DND-41 (cell line): ENCODE measurements around the gene HOXA2.

Source experiments
- ATAC-seq: fragments of 200-7000 bp; cut with Tn5 transposase; 3 replicates; pipeline ENCODE4 v1.9.1; 2021; ENCODE audit warnings: low read depth; ENCODE audit not compliant: insufficient read depth
- DNase-seq: peaks from one replicate; pipeline ENCODE4 v3.0.0-alpha.2; 2020
- H2AFZ ChIP-seq: 2 replicates; pipeline ENCODE4 v1.6.0; 2012; ENCODE audit warnings: low read depth, low read length
- H3K27ac ChIP-seq: 2 replicates; pipeline ENCODE4 v1.5.1; 2012; ENCODE audit warnings: low read length, inconsistent platforms
- H3K27me3 ChIP-seq: fragments of 200-600 bp; sonication (generic); 2 replicates; pipeline ENCODE4 v1.6.0; 2012; ENCODE audit warnings: low read length, mild to moderate bottlenecking, inconsistent platforms; ENCODE audit not compliant: insufficient read depth, poor library complexity
- H3K36me3 ChIP-seq: 2 replicates; pipeline ENCODE4 v1.5.1; 2012; ENCODE audit warnings: low read length, inconsistent platforms; ENCODE audit not compliant: insufficient read depth
- H3K4me1 ChIP-seq: 2 replicates; pipeline ENCODE4 v1.5.1; 2012; ENCODE audit warnings: mild to moderate bottlenecking, low read length; ENCODE audit not compliant: insufficient read depth
- H3K4me2 ChIP-seq: 2 replicates; pipeline ENCODE4 v1.6.0; 2012; ENCODE audit warnings: mild to moderate bottlenecking, moderate library complexity, low read length, inconsistent platforms; ENCODE audit not compliant: insufficient read depth
- H3K4me3 ChIP-seq, 2 experiments: fragments of 200-600 bp in 1 of 2; shearing (Covaris generic) in 1 of 2; 2 replicates each; pipeline ENCODE4 v1.5.1; 2012 to 2016; ENCODE audit warnings: inconsistent platforms in 2 of 2, low read length in 2 of 2, mild to moderate bottlenecking in 2 of 2, low read depth in 1 of 2, moderate library complexity in 1 of 2
- H3K79me2 ChIP-seq: 2 replicates; pipeline ENCODE4 v1.6.0; 2012; ENCODE audit warnings: low read length, inconsistent platforms; ENCODE audit not compliant: insufficient read depth
- H3K9ac ChIP-seq: 2 replicates; pipeline ENCODE4 v1.6.0; 2012; ENCODE audit warnings: low read depth, mild to moderate bottlenecking, inconsistent platforms, low read length, moderate library complexity
- H3K9me3 ChIP-seq: 2 replicates; pipeline ENCODE4 v1.5.1; 2012; ENCODE audit warnings: low read length, moderate library complexity, mild to moderate bottlenecking, inconsistent platforms; ENCODE audit not compliant: insufficient read depth, severe bottlenecking
- H4K20me1 ChIP-seq: 2 replicates; pipeline ENCODE4 v1.6.0; 2012; ENCODE audit warnings: low read length; ENCODE audit not compliant: insufficient read depth
- CTCF ChIP-seq: IDR thresholded peaks from 2 replicates; pipeline ENCODE4 v1.5.1; 2012; ENCODE audit warnings: borderline replicate concordance, low read length, moderate library complexity, mild to moderate bottlenecking; ENCODE audit not compliant: poor library complexity, severe bottlenecking; ENCODE audit errors: extremely low read depth
- EZH2 ChIP-seq: IDR thresholded peaks from 3 replicates; pipeline ENCODE4 v1.6.1; 2012; ENCODE audit warnings: borderline replicate concordance, low read depth, mild to moderate bottlenecking, moderate library complexity, low read length, inconsistent platforms; ENCODE audit not compliant: severe bottlenecking

HOXA2 gene

GRCh38 chr7:27100694-27101170, 1.8 kb downstream of the HOXA2 start:
- no peaks in the 10 kb centered on the region for H3K27me3 ChIP-seq
- no peak for DNase-seq
- H2AFZ ChIP-seq = no peak overlapping the region

GRCh38 chr7:27099453-27100370, 2.8 kb downstream of the HOXA2 start:
- no peaks in the 10 kb centered on the region for H3K4me1 ChIP-seq
- H3K27me3 ChIP-seq = no peaks in the 10 kb centered on the region
- no peak overlapping the region for H3K4me2 ChIP-seq
- DNase-seq (no peak), ATAC-seq (no peak)
- no peak overlapping the region for H3K27ac ChIP-seq
- H3K4me3 ChIP-seq = no peak overlapping the region
- H2AFZ ChIP-seq = no peak overlapping the region
- no peaks in the 10 kb centered on the region for H3K36me3 ChIP-seq
- no peak overlapping the region for H3K9ac ChIP-seq
- H3K79me2 ChIP-seq = no peaks in the 10 kb centered on the region
- no peaks in the 10 kb centered on the region for H3K9me3 ChIP-seq
- TF ChIP-seq CTCF (no peak), EZH2 (no peak)
- no peaks in the 10 kb centered on the region for H4K20me1 ChIP-seq

More at GRCh38 chr7:27100694-27101170, 1.8 kb downstream of the HOXA2 start:
- no peaks in the 10 kb centered on the region for H3K79me2 ChIP-seq
- H3K4me1 ChIP-seq = no peaks in the 10 kb centered on the region
- no peak overlapping the region for H3K27ac ChIP-seq
- TF ChIP-seq CTCF (no peak), EZH2 (no peak)
- ATAC-seq = no peak
- H4K20me1 ChIP-seq = no peaks in the 10 kb centered on the region
- no peak overlapping the region for H3K9ac ChIP-seq
- no peaks in the 10 kb centered on the region for H3K9me3 ChIP-seq
- no peaks in the 10 kb centered on the region for H3K36me3 ChIP-seq
- no peak overlapping the region for H3K4me3 ChIP-seq
- H3K4me2 ChIP-seq = no peak overlapping the region

- H3K27ac ChIP-seq = no peak overlapping the region
- no peaks in the 10 kb centered on the region for H3K9me3 ChIP-seq
- no peak overlapping the region for H3K4me2 ChIP-seq
- H4K20me1 ChIP-seq = no peaks in the 10 kb centered on the region
- no peak overlapping the region for H3K4me3 ChIP-seq
- DNase-seq = no peak
- H3K9ac ChIP-seq = no peak overlapping the region
- no peaks in the 10 kb centered on the region for H3K79me2 ChIP-seq
- ATAC-seq = no peak
- H3K27me3 ChIP-seq = no peaks in the 10 kb centered on the region
- H3K4me1 ChIP-seq = no peaks in the 10 kb centered on the region
- no peaks in the 10 kb centered on the region for H3K36me3 ChIP-seq
- TF ChIP-seq CTCF (no peak), EZH2 (no peak)
- no peak overlapping the region for H2AFZ ChIP-seq
Observed at GRCh38 chr7:27098578-27099451, 3.7 kb downstream of the HOXA2 start.
